K562 (cell line): Measurements from ENCODE around the gene MAP4K1. TPM values are rescaled to one million over a fixed set of nuclear protein-coding genes. Genes with fewer than 3 reads are reported as not detected.

Experiments
- ATF1 ChIP-seq, 2 experiments: fragments of 450-650 bp in 1 of 2; IDR thresholded peaks; 2 replicates each; pipeline ENCODE4 v1.6.1; 2016; ENCODE audit warnings: missing compliant biosample characterization in 1 of 2, missing genetic modification characterization in 1 of 2
- HMG20B ChIP-seq: fragments of 250-450 bp; sonication (Bioruptor Pico); IDR thresholded peaks from 2 replicates; pipeline ENCODE4 v1.5.0; 2021; ENCODE audit warnings: mild to moderate bottlenecking
- PCBP2 ChIP-seq: fragments of 200-400 bp; formaldehyde crosslinking; IDR thresholded peaks from 2 replicates; pipeline ENCODE4 v1.6.1; 2018; ENCODE audit warnings: low read length, low read depth, mild to moderate bottlenecking, moderate library complexity; ENCODE audit not compliant: poor library complexity, severe bottlenecking
- ZNF766 ChIP-seq: fragments of 200-800 bp; sonication (Bioruptor generic); conservative IDR thresholded peaks from 2 replicates; pipeline ENCODE4 v1.6.1; 2016; ENCODE audit warnings: missing genetic modification characterization, missing compliant biosample characterization
- polyA plus RNA-seq, 8 experiments: library from polyadenylated mRNA; depleted of rRNA in 4 of 8; stranded (reverse) in 5 of 8; unstranded in 3 of 8; fragments of >200 nt; fragmentation: Nextera tagmentation in 2 of 8; fragmentation: Illumina TruSeq in 1 of 8; extraction: Ambion mirVana in 2 of 8; extraction: Trizol in 1 of 8; gene quantifications; 2 replicates each; pipeline versions ENCODE4 v1.2.1 to v1.2.3, GENCODE V29; 2011 to 2014; ENCODE audit warnings: inconsistent platforms in 1 of 8, missing spikeins in 1 of 8
- total RNA-seq, 7 experiments: library from RNA; depleted of rRNA in 6 of 7; stranded (reverse); fragments of >200 nt in 6 of 7; fragmentation: Illumina TruSeq in 2 of 7; extraction: Trizol in 2 of 7; gene quantifications; 2 replicates each; pipeline versions ENCODE4 v1.2.1 to v1.2.3, GENCODE V29; 2011 to 2021; ENCODE audit warnings: low replicate concordance in 1 of 7
- TF ChIP-seq, protein P1 (sequence below), 2 experiments: IDR thresholded peaks in 1 of 2; conservative IDR thresholded peaks in 1 of 2; 2 replicates each; pipeline ENCODE4 v1.6.1; 2016; ENCODE audit warnings: low read depth in 2 of 2, mild to moderate bottlenecking in 1 of 2, missing compliant biosample characterization in 1 of 2, missing genetic modification characterization in 1 of 2, moderate library complexity in 1 of 2

The MAP4K1 gene
- total and polyA plus RNA-seq, 9 of the 15 experiments (the other 6 are each of a cell fraction or from before 2014, with no cell fraction given), result 0.14 to 3.2 (median 0.73) TPM; not detected in 1

DNA sequence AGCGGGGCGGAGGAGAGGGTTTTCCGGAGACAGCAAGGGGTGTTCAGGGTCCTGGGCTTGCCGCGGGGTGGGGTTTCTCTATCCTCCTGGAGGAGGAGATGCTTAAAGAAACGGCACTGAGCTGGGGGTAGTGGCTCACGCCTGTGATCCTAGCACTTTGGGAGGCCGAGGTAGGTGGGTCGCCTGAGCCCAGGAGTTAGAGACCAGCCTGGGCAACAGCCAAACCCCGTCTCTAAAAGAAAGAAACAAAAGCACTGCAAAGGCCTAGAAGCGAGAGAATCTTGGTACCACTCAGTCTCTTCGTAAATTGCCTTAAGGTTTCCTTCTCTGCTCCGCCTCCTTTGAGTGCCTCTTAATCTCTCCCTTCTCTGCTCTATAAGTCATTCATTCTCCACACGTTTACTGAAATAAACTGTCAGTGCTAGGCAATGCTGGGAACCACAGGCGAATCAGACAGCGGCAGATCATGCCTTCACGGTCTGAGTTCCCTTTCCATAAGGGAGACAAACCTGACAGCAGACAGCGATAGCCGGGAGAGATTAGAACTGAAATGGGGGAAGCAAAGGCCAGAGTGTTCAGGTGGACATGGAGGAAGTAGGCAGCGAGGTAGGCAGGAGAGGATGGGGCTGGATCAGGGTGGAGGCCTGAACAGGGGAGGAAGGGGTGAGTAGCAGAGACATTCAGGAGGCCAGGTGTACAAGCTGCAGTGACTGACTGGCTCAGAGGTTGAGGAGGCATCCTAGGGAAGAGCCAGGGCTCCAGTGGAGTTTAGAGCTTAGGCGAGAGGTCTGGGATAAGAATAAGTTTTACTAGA is 1.8 kb upstream of the MAP4K1 start (continued):
- TF ChIP-seq PCBP2, result no peak
- TF ChIP-seq ZNF766 (CRISPR knock-in tag), result no peak
- TF ChIP-seq, protein P1, sequence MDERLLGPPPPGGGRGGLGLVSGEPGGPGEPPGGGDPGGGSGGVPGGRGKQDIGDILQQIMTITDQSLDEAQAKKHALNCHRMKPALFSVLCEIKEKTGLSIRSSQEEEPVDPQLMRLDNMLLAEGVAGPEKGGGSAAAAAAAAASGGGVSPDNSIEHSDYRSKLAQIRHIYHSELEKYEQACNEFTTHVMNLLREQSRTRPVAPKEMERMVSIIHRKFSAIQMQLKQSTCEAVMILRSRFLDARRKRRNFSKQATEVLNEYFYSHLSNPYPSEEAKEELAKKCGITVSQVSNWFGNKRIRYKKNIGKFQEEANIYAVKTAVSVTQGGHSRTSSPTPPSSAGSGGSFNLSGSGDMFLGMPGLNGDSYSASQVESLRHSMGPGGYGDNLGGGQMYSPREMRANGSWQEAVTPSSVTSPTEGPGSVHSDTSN (CRISPR knock-in tag; IDR thresholded peaks at IDR 0.05; ENCODE audit: low read depth), result no peak
- TF ChIP-seq, protein P1 (tag; conservative IDR thresholded peaks at IDR 0.05; ENCODE audit: low read depth), result no peak
- TF ChIP-seq HMG20B (CRISPR knock-in tag), result no peak
- no peak for TF ChIP-seq ATF1 (CRISPR knock-in tag; IDR thresholded peaks at IDR 0.05)
- TF ChIP-seq ATF1 (tag; IDR thresholded peaks at IDR 0.05), result peak; percentile 61; the same call in 1 of the 2 replicates
